H1 (cell line): ENCODE data around the gene TRABD2B. TPM values are rescaled to one million over a fixed set of nuclear protein-coding genes. Genes with fewer than 3 reads are reported as not detected.

Experiments used
- CTCF ChIA-PET: fragments of 300-600 bp; sonication (Branson Sonifier 250); formaldehyde crosslinking; loops from one replicate; lab custom pipeline; 2021; ENCODE audit not compliant: partially characterized antibody; lab: Charles Lee
- POLR2A ChIA-PET: fragments of 300-600 bp; sonication (Branson Sonifier 250); formaldehyde crosslinking; loops from one replicate; lab custom pipeline; 2021; ENCODE audit warnings: inconsistent platforms; ENCODE audit not compliant: partially characterized antibody; lab: Charles Lee
- DNase-seq, 2 experiments: peaks; one replicate each; pipeline versions ENCODE4 v3.0.0 to v3.0.0-alpha.2; 2010 to 2022; ENCODE audit warnings: low spot score in 2 of 2, low read depth in 1 of 2, mixed read lengths in 1 of 2
- FAIRE-seq: peaks from 2 replicates; lab custom pipeline; 2011; peaks lifted over from hg19 to GRCh38; lab: Jason Lieb, UNC
- H2AFZ ChIP-seq: 2 replicates; pipeline ENCODE4 v1.8.1; 2012; ENCODE audit warnings: low read length, inconsistent platforms
- H2AK5ac ChIP-seq: 2 replicates; pipeline ENCODE4 v1.6.1; 2013; ENCODE audit warnings: low read depth, low read length
- H2BK120ac ChIP-seq: replicated peaks from 2 replicates; pipeline ENCODE3; 2013; ENCODE audit warnings: low read depth, low read length, inconsistent platforms
- H2BK12ac ChIP-seq: 2 replicates; pipeline ENCODE4 v1.6.1; 2013; ENCODE audit warnings: low read depth, low read length
- H2BK15ac ChIP-seq: 2 replicates; pipeline ENCODE4 v1.6.1; 2013; ENCODE audit warnings: low read length
- H2BK20ac ChIP-seq: 2 replicates; pipeline ENCODE4 v1.6.1; 2013; ENCODE audit warnings: low read length
- H2BK5ac ChIP-seq: 2 replicates; pipeline ENCODE4 v1.6.1; 2013; ENCODE audit warnings: low read depth, low read length
- H3K14ac ChIP-seq: 2 replicates; pipeline ENCODE4 v1.6.1; 2013; ENCODE audit warnings: inconsistent platforms; ENCODE audit not compliant: insufficient read length
- H3K18ac ChIP-seq: 2 replicates; pipeline ENCODE4 v1.6.1; 2013; ENCODE audit warnings: low read length; ENCODE audit errors: extremely low read depth
- H3K23ac ChIP-seq: 2 replicates; pipeline ENCODE4 v1.6.1; 2013; ENCODE audit warnings: inconsistent platforms; ENCODE audit not compliant: insufficient read length
- H3K23me2 ChIP-seq: 2 replicates; pipeline ENCODE4 v1.6.1; 2013; ENCODE audit warnings: low read depth, low read length
- H3K27ac ChIP-seq: 2 replicates; pipeline ENCODE4 v1.6.1; 2011; ENCODE audit warnings: low read depth, low read length, inconsistent platforms
- H3K27me3 ChIP-seq, 4 experiments: replicated peaks in 1 of 4; 1 replicate in 1 of 4; 2 replicates in 3 of 4; pipeline versions ENCODE4 v1.6.1 to v1.8.1; 2011 to 2013; ENCODE audit warnings: low read length in 3 of 4, mild to moderate bottlenecking in 3 of 4, inconsistent platforms in 2 of 4, mixed read lengths in 2 of 4, moderate library complexity in 1 of 4; ENCODE audit not compliant: control insufficient read depth in 3 of 4, insufficient read depth in 3 of 4; ENCODE audit errors: extremely low read depth in 1 of 4
- H3K36me3 ChIP-seq, 4 experiments: 2 replicates each; pipeline versions ENCODE4 v1.6.1 to v1.8.1; 2011 to 2013; ENCODE audit warnings: mild to moderate bottlenecking in 4 of 4, low read length in 3 of 4, moderate library complexity in 2 of 4, control low read depth in 1 of 4, inconsistent platforms in 1 of 4; ENCODE audit not compliant: insufficient read depth in 4 of 4, control insufficient read depth in 2 of 4
- H3K4ac ChIP-seq: replicated peaks from 2 replicates; pipeline ENCODE3; 2013; ENCODE audit warnings: low read length, low read depth, mixed read lengths, inconsistent platforms; ENCODE audit not compliant: insufficient read length
- H3K4me1 ChIP-seq, 4 experiments: replicated peaks in 1 of 4; 1 replicate in 1 of 4; 2 replicates in 3 of 4; pipeline versions ENCODE4 v1.6.1 to v1.8.1; 2011 to 2013; ENCODE audit warnings: low read length in 3 of 4, inconsistent platforms in 2 of 4, mixed read lengths in 1 of 4; ENCODE audit not compliant: insufficient read depth in 4 of 4, control insufficient read depth in 3 of 4
- H3K4me2 ChIP-seq, 2 experiments: 2 replicates each; pipeline versions ENCODE4 v1.6.1 to v1.8.1; 2011 to 2013; ENCODE audit warnings: low read depth in 2 of 2, low read length in 2 of 2, control low read depth in 1 of 2, inconsistent platforms in 1 of 2, mild to moderate bottlenecking in 1 of 2; ENCODE audit not compliant: insufficient read depth in 1 of 2
- H3K4me3 ChIP-seq, 4 experiments: fragments of 200-600, 300-600 bp in 1 of 4; sonication (generic), shearing (Covaris generic), sonication (Bioruptor Twin) in 1 of 4; 2 replicates each; pipeline versions ENCODE4 v1.5.1 to v1.8.1; 2011 to 2016; ENCODE audit warnings: low read length in 4 of 4, low read depth in 3 of 4, control low read depth in 2 of 4, inconsistent platforms in 2 of 4, mild to moderate bottlenecking in 2 of 4, mixed read lengths in 1 of 4, moderate library complexity in 1 of 4; ENCODE audit not compliant: insufficient read depth in 2 of 4; ENCODE audit errors: extremely low read depth in 1 of 4
- H3K56ac ChIP-seq: replicated peaks from 2 replicates; pipeline ENCODE3; 2013; ENCODE audit warnings: low read depth, mild to moderate bottlenecking, mixed read lengths, low read length, inconsistent platforms; ENCODE audit not compliant: insufficient read length
- H3K79me1 ChIP-seq: 2 replicates; pipeline ENCODE4 v1.6.1; 2013; ENCODE audit warnings: low read depth, low read length, control low read depth
- H3K79me2 ChIP-seq, 2 experiments: 2 replicates each; pipeline versions ENCODE4 v1.6.1 to v1.8.1; 2012 to 2013; ENCODE audit warnings: low read length in 2 of 2, mild to moderate bottlenecking in 2 of 2, inconsistent platforms in 1 of 2; ENCODE audit not compliant: insufficient read depth in 2 of 2, control insufficient read depth in 1 of 2
- H3K9ac ChIP-seq, 4 experiments: replicated peaks in 1 of 4; 1 replicate in 1 of 4; 2 replicates in 3 of 4; pipeline versions ENCODE4 v1.6.1 to v1.8.1; 2011 to 2013; ENCODE audit warnings: low read depth in 3 of 4, low read length in 3 of 4, control low read depth in 2 of 4, mild to moderate bottlenecking in 2 of 4, moderate library complexity in 2 of 4, inconsistent platforms in 1 of 4; ENCODE audit errors: extremely low read depth in 1 of 4
- H3K9me3 ChIP-seq, 2 experiments: 2 replicates each; pipeline versions ENCODE4 v1.6.1 to v1.8.1; 2012 to 2013; ENCODE audit warnings: mild to moderate bottlenecking in 2 of 2, moderate library complexity in 2 of 2, control low read depth in 1 of 2, inconsistent platforms in 1 of 2, low read depth in 1 of 2, low read length in 1 of 2, mixed read lengths in 1 of 2; ENCODE audit not compliant: insufficient read depth in 2 of 2
- H4K20me1 ChIP-seq, 2 experiments: replicated peaks in 1 of 2; 2 replicates each; pipeline versions ENCODE3 to v1.8.1; 2011 to 2013; ENCODE audit warnings: inconsistent platforms in 2 of 2, low read length in 2 of 2, mild to moderate bottlenecking in 1 of 2; ENCODE audit not compliant: insufficient read depth in 2 of 2, control insufficient read depth in 1 of 2
- H4K5ac ChIP-seq: 2 replicates; pipeline ENCODE4 v1.6.1; 2013; ENCODE audit warnings: low read length, low read depth, mixed read lengths, inconsistent platforms; ENCODE audit not compliant: insufficient read length
- H4K8ac ChIP-seq: 2 replicates; pipeline ENCODE4 v1.8.0; 2013; ENCODE audit warnings: mild to moderate bottlenecking, moderate library complexity, low read length, inconsistent platforms; ENCODE audit not compliant: insufficient read depth; ENCODE audit errors: extremely low read depth
- H4K91ac ChIP-seq: replicated peaks from 2 replicates; pipeline ENCODE3; 2013; ENCODE audit warnings: low read length, mixed read lengths, inconsistent platforms; ENCODE audit not compliant: insufficient read length
- WGBS, 2 experiments: shearing (Covaris generic) in 1 of 2; methylation state at CpG; one replicate each; pipeline versions ENCODE4 v1.1.6 to v1.1.7; 2013 to 2015; ENCODE audit warnings: low lambda C conversion rate in 2 of 2, mixed read lengths in 2 of 2, inconsistent platforms in 1 of 2, low coverage in 1 of 2, missing lambda C conversion rate in 1 of 2; ENCODE audit not compliant: insufficient replicate concordance in 2 of 2, insufficient coverage in 1 of 2, insufficient read length in 1 of 2; ENCODE audit errors: extremely low coverage in 1 of 2, missing lambda C conversion rate in 1 of 2; 5-methylcytosine and 5-hydroxymethylcytosine counted together
- polyA plus RNA-seq, 7 experiments: library from polyadenylated mRNA; depleted of rRNA in 3 of 7; stranded (reverse) in 5 of 7; unstranded in 2 of 7; fragments of >200 nt in 5 of 7; fragments of 200-250 nt in 2 of 7; gene quantifications; 1 replicate in 5 of 7; 2 replicates in 1 of 7; 4 replicates in 1 of 7; pipeline versions ENCODE4 v1.2.1 to v1.2.3, GENCODE V29; 2011 to 2013; ENCODE audit warnings: missing spikeins in 2 of 7, mixed read lengths in 2 of 7
- total RNA-seq: library from RNA; stranded (reverse); fragmentation: NEBNext Ultra II Directional; extraction: Animal tissue kit (Norgen Biotek cat#: 25700); gene quantifications from 2 replicates; pipeline ENCODE4 v1.2.1, GENCODE V29; 2021

TRABD2B gene
- total and polyA plus RNA-seq, 2 of the 8 experiments (the other 6 are each of a cell fraction or from before 2014, with no cell fraction given): 0.95 to 3.4 TPM

GRCh38 chr1:48044311-48044710, 47.1 kb upstream of the TRABD2B start:
- Histone ChIP-seq H3K36me3 (no peaks in the 10 kb centered on the region), H4K8ac (no peak overlapping the region), H3K27ac (no peak overlapping the region), H3K56ac (no peak overlapping the region), H2BK120ac (no peak overlapping the region), H2BK12ac (no peak overlapping the region), H2AK5ac (no peak overlapping the region), H2AFZ (no peak overlapping the region), H3K79me2 (no peaks in the 10 kb centered on the region), H3K4me2 (no peak overlapping the region), H2BK5ac (no peak overlapping the region), H3K27me3 (no peaks in the 10 kb centered on the region), H4K91ac (no peak overlapping the region), H4K5ac (no peak overlapping the region), H3K79me1 (no peaks in the 10 kb centered on the region), H2BK20ac (peak overlapping the region; percentile 38; the same call in 1 of the 2 replicates), H3K9ac (no peak overlapping the region), H3K4me3 (no peak overlapping the region), H3K14ac (no peak overlapping the region), H2BK15ac (no peak overlapping the region), H3K23me2 (no peaks in the 10 kb centered on the region), H3K23ac (no peak overlapping the region), H3K9me3 (no peaks in the 10 kb centered on the region), H3K4ac (no peak overlapping the region), H3K18ac (no peak overlapping the region), H4K20me1 (no peaks in the 10 kb centered on the region), H3K4me1 (peaks cover 6 to 13% (median 10%) of the 10 kb centered on the region in 4 experiments)
- FAIRE-seq (no peak), DNase-seq (no peak)
- ChIA-PET POLR2A (interaction anchor here (1.5 kb wide), 1 partner anchor 14 kb away, joined by 3 read pairs; no protein-coding TSS in a partner anchor), CTCF (interaction anchor here (0.8 to 11.1 kb wide), 7 partner anchors 10 to 289 kb away, joined by 3 to 119 read pairs (median 4); no protein-coding TSS in a partner anchor)
- 83% methylated on average over 2 of the region's 2 CpGs; no CpG with 5 or more reads in 1 of the 2 experiments for WGBS, 2 experiments
